ENCODE data around the gene SFXN5.

- TF ChIP-seq, protein P1, sequence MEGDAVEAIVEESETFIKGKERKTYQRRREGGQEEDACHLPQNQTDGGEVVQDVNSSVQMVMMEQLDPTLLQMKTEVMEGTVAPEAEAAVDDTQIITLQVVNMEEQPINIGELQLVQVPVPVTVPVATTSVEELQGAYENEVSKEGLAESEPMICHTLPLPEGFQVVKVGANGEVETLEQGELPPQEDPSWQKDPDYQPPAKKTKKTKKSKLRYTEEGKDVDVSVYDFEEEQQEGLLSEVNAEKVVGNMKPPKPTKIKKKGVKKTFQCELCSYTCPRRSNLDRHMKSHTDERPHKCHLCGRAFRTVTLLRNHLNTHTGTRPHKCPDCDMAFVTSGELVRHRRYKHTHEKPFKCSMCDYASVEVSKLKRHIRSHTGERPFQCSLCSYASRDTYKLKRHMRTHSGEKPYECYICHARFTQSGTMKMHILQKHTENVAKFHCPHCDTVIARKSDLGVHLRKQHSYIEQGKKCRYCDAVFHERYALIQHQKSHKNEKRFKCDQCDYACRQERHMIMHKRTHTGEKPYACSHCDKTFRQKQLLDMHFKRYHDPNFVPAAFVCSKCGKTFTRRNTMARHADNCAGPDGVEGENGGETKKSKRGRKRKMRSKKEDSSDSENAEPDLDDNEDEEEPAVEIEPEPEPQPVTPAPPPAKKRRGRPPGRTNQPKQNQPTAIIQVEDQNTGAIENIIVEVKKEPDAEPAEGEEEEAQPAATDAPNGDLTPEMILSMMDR (IDR thresholded peaks at IDR 0.05), result no peak
- no peak for TF ChIP-seq ZNF219 (CRISPR knock-in tag; IDR thresholded peaks at IDR 0.05; ENCODE audit: borderline replicate concordance)
- TF ChIP-seq, protein P2, sequence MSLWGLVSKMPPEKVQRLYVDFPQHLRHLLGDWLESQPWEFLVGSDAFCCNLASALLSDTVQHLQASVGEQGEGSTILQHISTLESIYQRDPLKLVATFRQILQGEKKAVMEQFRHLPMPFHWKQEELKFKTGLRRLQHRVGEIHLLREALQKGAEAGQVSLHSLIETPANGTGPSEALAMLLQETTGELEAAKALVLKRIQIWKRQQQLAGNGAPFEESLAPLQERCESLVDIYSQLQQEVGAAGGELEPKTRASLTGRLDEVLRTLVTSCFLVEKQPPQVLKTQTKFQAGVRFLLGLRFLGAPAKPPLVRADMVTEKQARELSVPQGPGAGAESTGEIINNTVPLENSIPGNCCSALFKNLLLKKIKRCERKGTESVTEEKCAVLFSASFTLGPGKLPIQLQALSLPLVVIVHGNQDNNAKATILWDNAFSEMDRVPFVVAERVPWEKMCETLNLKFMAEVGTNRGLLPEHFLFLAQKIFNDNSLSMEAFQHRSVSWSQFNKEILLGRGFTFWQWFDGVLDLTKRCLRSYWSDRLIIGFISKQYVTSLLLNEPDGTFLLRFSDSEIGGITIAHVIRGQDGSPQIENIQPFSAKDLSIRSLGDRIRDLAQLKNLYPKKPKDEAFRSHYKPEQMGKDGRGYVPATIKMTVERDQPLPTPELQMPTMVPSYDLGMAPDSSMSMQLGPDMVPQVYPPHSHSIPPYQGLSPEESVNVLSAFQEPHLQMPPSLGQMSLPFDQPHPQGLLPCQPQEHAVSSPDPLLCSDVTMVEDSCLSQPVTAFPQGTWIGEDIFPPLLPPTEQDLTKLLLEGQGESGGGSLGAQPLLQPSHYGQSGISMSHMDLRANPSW (CRISPR knock-in tag; conservative IDR thresholded peaks at IDR 0.05; ENCODE audit: low read depth), result no peak
- TF ChIP-seq, protein P3, sequence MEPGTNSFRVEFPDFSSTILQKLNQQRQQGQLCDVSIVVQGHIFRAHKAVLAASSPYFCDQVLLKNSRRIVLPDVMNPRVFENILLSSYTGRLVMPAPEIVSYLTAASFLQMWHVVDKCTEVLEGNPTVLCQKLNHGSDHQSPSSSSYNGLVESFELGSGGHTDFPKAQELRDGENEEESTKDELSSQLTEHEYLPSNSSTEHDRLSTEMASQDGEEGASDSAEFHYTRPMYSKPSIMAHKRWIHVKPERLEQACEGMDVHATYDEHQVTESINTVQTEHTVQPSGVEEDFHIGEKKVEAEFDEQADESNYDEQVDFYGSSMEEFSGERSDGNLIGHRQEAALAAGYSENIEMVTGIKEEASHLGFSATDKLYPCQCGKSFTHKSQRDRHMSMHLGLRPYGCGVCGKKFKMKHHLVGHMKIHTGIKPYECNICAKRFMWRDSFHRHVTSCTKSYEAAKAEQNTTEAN (CRISPR knock-in tag; IDR thresholded peaks at IDR 0.05), result no peak
- no peak for TF ChIP-seq NR3C1 (CRISPR knock-in tag; conservative IDR thresholded peaks at IDR 0.05; ENCODE audit: low read depth)
- TF ChIP-seq, protein P4, sequence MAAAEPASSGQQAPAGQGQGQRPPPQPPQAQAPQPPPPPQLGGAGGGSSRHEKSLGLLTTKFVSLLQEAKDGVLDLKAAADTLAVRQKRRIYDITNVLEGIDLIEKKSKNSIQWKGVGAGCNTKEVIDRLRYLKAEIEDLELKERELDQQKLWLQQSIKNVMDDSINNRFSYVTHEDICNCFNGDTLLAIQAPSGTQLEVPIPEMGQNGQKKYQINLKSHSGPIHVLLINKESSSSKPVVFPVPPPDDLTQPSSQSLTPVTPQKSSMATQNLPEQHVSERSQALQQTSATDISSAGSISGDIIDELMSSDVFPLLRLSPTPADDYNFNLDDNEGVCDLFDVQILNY (CRISPR knock-in tag; IDR thresholded peaks at IDR 0.05), result no peak
- no peak for TF ChIP-seq RORB (CRISPR knock-in tag; IDR thresholded peaks at IDR 0.05)
- TF ChIP-seq CDX4 (CRISPR knock-in tag; IDR thresholded peaks at IDR 0.05; ENCODE audit: borderline replicate concordance), result no peak
- no peak for TF ChIP-seq GABPB1 (CRISPR knock-in tag; IDR thresholded peaks at IDR 0.05)
These were observed 133.1 kb downstream of the SFXN5 start for GRCh38 chr2:72938455-72938854.
